GM12892 (cell line): Measurements from ENCODE around the gene VDR.

Experiments used
- POLR2AphosphoS5 ChIP-seq: IDR thresholded peaks from 2 replicates; pipeline ENCODE4 v1.6.1; 2011; ENCODE audit warnings: low read depth, low read length, control low read depth
- TAF1 ChIP-seq: IDR thresholded peaks from 2 replicates; pipeline ENCODE4 v1.6.1; 2011; ENCODE audit warnings: low read depth, mild to moderate bottlenecking, control low read depth, low read length, borderline replicate concordance

GRCh38 chr12:47900131-47901062 lies 4.4 kb downstream of the VDR start:
- TF ChIP-seq TAF1 = no peak
- no peak for TF ChIP-seq POLR2AphosphoS5
